Measurements from ENCODE around the gene FAM3A. TPM values are rescaled to one million over a fixed set of nuclear protein-coding genes. Genes with fewer than 3 reads are reported as not detected.

FAM3A gene
- total RNA-seq, 1 experiment from 2014 or later: 25.0 TPM

GRCh38 chrX:154495472-154495922 is 20.5 kb downstream of the FAM3A start (continued):
- TF ChIP-seq MLX (CRISPR knock-in tag; IDR thresholded peaks at IDR 0.05) (no peak), SMAD4 (CRISPR knock-in tag; IDR thresholded peaks at IDR 0.05) (no peak)
- TF ChIP-seq, protein P1, sequence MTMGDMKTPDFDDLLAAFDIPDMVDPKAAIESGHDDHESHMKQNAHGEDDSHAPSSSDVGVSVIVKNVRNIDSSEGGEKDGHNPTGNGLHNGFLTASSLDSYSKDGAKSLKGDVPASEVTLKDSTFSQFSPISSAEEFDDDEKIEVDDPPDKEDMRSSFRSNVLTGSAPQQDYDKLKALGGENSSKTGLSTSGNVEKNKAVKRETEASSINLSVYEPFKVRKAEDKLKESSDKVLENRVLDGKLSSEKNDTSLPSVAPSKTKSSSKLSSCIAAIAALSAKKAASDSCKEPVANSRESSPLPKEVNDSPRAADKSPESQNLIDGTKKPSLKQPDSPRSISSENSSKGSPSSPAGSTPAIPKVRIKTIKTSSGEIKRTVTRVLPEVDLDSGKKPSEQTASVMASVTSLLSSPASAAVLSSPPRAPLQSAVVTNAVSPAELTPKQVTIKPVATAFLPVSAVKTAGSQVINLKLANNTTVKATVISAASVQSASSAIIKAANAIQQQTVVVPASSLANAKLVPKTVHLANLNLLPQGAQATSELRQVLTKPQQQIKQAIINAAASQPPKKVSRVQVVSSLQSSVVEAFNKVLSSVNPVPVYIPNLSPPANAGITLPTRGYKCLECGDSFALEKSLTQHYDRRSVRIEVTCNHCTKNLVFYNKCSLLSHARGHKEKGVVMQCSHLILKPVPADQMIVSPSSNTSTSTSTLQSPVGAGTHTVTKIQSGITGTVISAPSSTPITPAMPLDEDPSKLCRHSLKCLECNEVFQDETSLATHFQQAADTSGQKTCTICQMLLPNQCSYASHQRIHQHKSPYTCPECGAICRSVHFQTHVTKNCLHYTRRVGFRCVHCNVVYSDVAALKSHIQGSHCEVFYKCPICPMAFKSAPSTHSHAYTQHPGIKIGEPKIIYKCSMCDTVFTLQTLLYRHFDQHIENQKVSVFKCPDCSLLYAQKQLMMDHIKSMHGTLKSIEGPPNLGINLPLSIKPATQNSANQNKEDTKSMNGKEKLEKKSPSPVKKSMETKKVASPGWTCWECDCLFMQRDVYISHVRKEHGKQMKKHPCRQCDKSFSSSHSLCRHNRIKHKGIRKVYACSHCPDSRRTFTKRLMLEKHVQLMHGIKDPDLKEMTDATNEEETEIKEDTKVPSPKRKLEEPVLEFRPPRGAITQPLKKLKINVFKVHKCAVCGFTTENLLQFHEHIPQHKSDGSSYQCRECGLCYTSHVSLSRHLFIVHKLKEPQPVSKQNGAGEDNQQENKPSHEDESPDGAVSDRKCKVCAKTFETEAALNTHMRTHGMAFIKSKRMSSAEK (CRISPR knock-in tag; IDR thresholded peaks at IDR 0.05; ENCODE audit: borderline replicate concordance): no peak

DNA sequence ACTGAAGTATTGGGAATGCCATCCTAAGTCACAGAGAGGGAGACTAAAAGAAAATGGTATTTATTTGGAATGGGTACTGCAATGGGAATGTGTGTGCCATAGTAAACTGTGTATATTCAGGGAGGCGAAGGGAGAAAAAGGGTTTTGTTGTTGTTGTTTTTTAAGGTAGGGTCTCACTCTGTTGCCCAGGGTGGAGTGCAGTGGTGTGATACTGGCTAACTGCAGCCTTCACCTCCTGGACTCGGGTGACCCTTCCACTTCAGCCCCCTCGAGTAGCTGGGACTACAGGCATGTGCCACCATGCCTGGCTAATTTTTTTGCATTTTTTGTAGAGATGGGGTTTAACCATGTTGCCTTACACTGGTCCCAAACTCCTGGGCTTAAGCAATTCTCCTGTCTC is 21.3 kb downstream of the FAM3A start:
- ChIA-PET POLR2A (no interaction called here), CTCF (no interaction called here)
- DNase-seq (ENCODE audit: low spot score): no peak
- no peak for TF ChIP-seq ZNF671 (CRISPR knock-in tag; IDR thresholded peaks at IDR 0.05)
- no peak for TF ChIP-seq ZNF232 (CRISPR knock-in tag; IDR thresholded peaks at IDR 0.05)
- TF ChIP-seq ZNF416 (CRISPR knock-in tag; IDR thresholded peaks at IDR 0.05): no peak
- TF ChIP-seq FOXP1 (CRISPR knock-in tag; IDR thresholded peaks at IDR 0.05; ENCODE audit: borderline replicate concordance): no peak
- TF ChIP-seq JUN (CRISPR knock-in tag; IDR thresholded peaks at IDR 0.05): no peak
- no peak for TF ChIP-seq NR3C1 (CRISPR knock-in tag; conservative IDR thresholded peaks at IDR 0.05; ENCODE audit: low read depth)
- no peak for TF ChIP-seq GTF2I (CRISPR knock-in tag; conservative IDR thresholded peaks at IDR 0.05)
- no peak for TF ChIP-seq ATF1 (CRISPR knock-in tag; IDR thresholded peaks at IDR 0.05)
- TF ChIP-seq RORB (CRISPR knock-in tag; IDR thresholded peaks at IDR 0.05): no peak
- no peak for TF ChIP-seq ZNF219 (CRISPR knock-in tag; IDR thresholded peaks at IDR 0.05; ENCODE audit: borderline replicate concordance)
- no peak for TF ChIP-seq ZSCAN18 (CRISPR knock-in tag; IDR thresholded peaks at IDR 0.05)
- TF ChIP-seq, protein P2, sequence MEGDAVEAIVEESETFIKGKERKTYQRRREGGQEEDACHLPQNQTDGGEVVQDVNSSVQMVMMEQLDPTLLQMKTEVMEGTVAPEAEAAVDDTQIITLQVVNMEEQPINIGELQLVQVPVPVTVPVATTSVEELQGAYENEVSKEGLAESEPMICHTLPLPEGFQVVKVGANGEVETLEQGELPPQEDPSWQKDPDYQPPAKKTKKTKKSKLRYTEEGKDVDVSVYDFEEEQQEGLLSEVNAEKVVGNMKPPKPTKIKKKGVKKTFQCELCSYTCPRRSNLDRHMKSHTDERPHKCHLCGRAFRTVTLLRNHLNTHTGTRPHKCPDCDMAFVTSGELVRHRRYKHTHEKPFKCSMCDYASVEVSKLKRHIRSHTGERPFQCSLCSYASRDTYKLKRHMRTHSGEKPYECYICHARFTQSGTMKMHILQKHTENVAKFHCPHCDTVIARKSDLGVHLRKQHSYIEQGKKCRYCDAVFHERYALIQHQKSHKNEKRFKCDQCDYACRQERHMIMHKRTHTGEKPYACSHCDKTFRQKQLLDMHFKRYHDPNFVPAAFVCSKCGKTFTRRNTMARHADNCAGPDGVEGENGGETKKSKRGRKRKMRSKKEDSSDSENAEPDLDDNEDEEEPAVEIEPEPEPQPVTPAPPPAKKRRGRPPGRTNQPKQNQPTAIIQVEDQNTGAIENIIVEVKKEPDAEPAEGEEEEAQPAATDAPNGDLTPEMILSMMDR (IDR thresholded peaks at IDR 0.05): no peak
- Mint-ChIP-seq H3K27ac (no peak overlapping the region), H3K4me1 (peaks cover 1% of the 10 kb centered on the region; the same call in 1 of the 2 replicates), H3K36me3 (no peaks in the 10 kb centered on the region), H3K4me3 (no peak overlapping the region), H3K27me3 (ENCODE audit: low read depth) (peaks cover 5% of the 10 kb centered on the region; the same call in 1 of the 2 replicates), H3K9me3 (no peaks in the 10 kb centered on the region)
- no peak for ATAC-seq

DNA sequence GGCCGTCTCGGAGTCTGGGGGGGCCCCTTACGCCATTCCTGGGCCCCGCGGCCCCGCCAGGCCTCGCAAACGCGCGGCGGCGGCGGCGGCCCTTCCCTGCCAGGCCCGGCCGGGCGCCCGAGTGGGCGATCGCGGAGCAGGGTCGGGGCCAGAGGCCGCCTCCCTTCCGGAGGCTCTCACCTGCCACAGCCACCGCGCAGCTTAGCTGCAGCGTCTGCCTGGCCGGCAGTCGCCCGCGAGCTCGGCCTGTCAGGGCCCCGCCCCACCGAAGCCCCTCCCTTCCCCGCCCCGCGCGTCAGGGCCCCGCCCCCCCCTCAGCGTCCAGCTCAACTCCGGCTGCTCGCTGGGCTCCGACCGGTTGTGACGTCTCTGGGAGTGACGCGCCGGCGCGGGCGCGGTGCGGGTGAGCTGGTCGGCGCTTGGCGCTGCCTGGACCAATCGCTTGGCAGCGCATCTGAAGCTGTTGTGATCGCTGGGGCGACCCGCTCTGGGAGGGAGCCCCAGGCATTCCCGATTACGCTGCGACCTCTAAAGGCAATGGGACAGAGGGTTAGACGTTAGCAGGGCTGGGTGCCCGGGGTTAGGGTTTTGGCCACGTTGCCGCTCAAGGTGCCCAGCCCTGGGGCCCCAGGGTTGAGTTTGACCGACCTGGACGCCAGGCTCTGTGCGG is 25.5 kb downstream of the FAM3A start, which contains the start of gene SLC10A3:
TSS of gene SLC10A3 (minus strand) at position 216 of the 670 bp plus-strand sequence. CDS start 1,689 bp downstream, outside the sequence.
- peaks cover 4% of the 10 kb centered on the region; the same call in 1 of the 2 replicates for H3K4me1 Mint-ChIP-seq
- no peaks in the 10 kb centered on the region; the same call in 1 of the 2 replicates for H3K36me3 Mint-ChIP-seq
- ChIA-PET POLR2A (interaction anchor here (0.9 to 2.2 kb wide), 6 partner anchors 12 to 120 kb away, joined by 3 to 8 read pairs (median 6); partner anchors contain the start of genes FAM3A and LAGE3), CTCF (interaction anchor here (0.5 to 2.3 kb wide), 13 partner anchors 12 to 182 kb away, joined by 3 to 14 read pairs (median 3); partner anchors contain the start of genes DNASE1L1, IKBKG and PLXNA3)
- peak within 1 kb of the TSS; percentile 94 for H3K27ac Mint-ChIP-seq
- no peaks in the 10 kb centered on the region for H3K9me3 Mint-ChIP-seq
- H3K27me3 Mint-ChIP-seq (ENCODE audit: low read depth): peaks cover 5% of the 10 kb centered on the region; the same call in 1 of the 2 replicates
- peak; percentile 91 for DNase-seq (ENCODE audit: low spot score)
- peak within 1 kb of the TSS; percentile 80 for H3K4me3 Mint-ChIP-seq
- ATAC-seq: peak; percentile 92
- TF ChIP-seq ZNF423 (CRISPR knock-in tag; IDR thresholded peaks at IDR 0.05): no peak
- no peak for TF ChIP-seq JUN (CRISPR knock-in tag; IDR thresholded peaks at IDR 0.05)
- TF ChIP-seq TP53 (CRISPR knock-in tag; IDR thresholded peaks at IDR 0.05): no peak
- TF ChIP-seq FOXK1 (CRISPR knock-in tag; IDR thresholded peaks at IDR 0.05): peak; percentile 43; the same call in 1 of the 2 replicates
- TF ChIP-seq ERG (CRISPR knock-in tag; IDR thresholded peaks at IDR 0.05): no peak
- TF ChIP-seq STAT6 (CRISPR knock-in tag; conservative IDR thresholded peaks at IDR 0.05; ENCODE audit: low read depth): no peak
- TF ChIP-seq FOXP1 (CRISPR knock-in tag; IDR thresholded peaks at IDR 0.05; ENCODE audit: borderline replicate concordance): no peak
- no peak for TF ChIP-seq ZNF121 (CRISPR knock-in tag; IDR thresholded peaks at IDR 0.05)
